A673 (cell line): ENCODE data around the gene SLIT3. TPM values are rescaled to one million over a fixed set of nuclear protein-coding genes. Genes with fewer than 3 reads are reported as not detected.

ENCODE experiments used
- BruUV-seq: library from RNA; stranded (reverse); fragments of 400-500 nt; replicated peaks from 2 replicates; lab custom pipeline; 2021; lab: Mats Ljungman, UMichigan
- CTCF ChIA-PET: fragments of 300-600 bp; sonication (Branson Sonifier 250); formaldehyde crosslinking; loops from one replicate; lab custom pipeline; 2022; ENCODE audit warnings: antibody characterized with exemption; lab: Charles Lee
- POLR2A ChIA-PET: fragments of 300-600 bp; sonication (Branson Sonifier 250); formaldehyde crosslinking; loops from one replicate; lab custom pipeline; 2022; ENCODE audit warnings: antibody characterized with exemption; ENCODE audit not compliant: low non-redundant PET; lab: Charles Lee
- DNase-seq: peaks from one replicate; pipeline ENCODE4 v3.0.0-alpha.2; 2015; ENCODE audit warnings: low spot score
- H3K27ac ChIP-seq: fragments of 200-600 bp; sonication (generic); 2 replicates; pipeline ENCODE4 v1.5.1; 2016; ENCODE audit warnings: mixed run types, low read depth, mild to moderate bottlenecking, mixed read lengths, antibody characterized with exemption, low read length; ENCODE audit not compliant: poor library complexity, severe bottlenecking
- H3K27me3 ChIP-seq: fragments of 200-600 bp; sonication (generic); replicated peaks from 2 replicates; pipeline ENCODE4 v1.6.1; 2017; ENCODE audit warnings: mixed run types, low read depth, mild to moderate bottlenecking, mixed read lengths, antibody characterized with exemption, low read length; ENCODE audit not compliant: insufficient read depth, poor library complexity
- H3K36me3 ChIP-seq: fragments of 200-600 bp; sonication (generic); 2 replicates; pipeline ENCODE4 v1.6.1; 2016; ENCODE audit warnings: mixed run types, mild to moderate bottlenecking, mixed read lengths, antibody characterized with exemption, low read length; ENCODE audit not compliant: insufficient read depth, poor library complexity, severe bottlenecking
- H3K4me1 ChIP-seq: fragments of 200-600 bp; sonication (generic); 2 replicates; pipeline ENCODE4 v1.6.1; 2017; ENCODE audit warnings: mixed run types, mild to moderate bottlenecking, mixed read lengths, antibody characterized with exemption, low read length; ENCODE audit not compliant: insufficient read depth, poor library complexity, severe bottlenecking
- H3K4me3 ChIP-seq: fragments of 200-600 bp; sonication (generic); 2 replicates; pipeline ENCODE4 v1.5.1; 2016; ENCODE audit warnings: low read depth, mixed run types, mild to moderate bottlenecking, mixed read lengths, low read length; ENCODE audit not compliant: poor library complexity, severe bottlenecking
- H3K9me3 ChIP-seq: fragments of 200-600 bp; sonication (generic); 2 replicates; pipeline ENCODE4 v1.6.1; 2016; ENCODE audit warnings: mixed run types, low read depth, mild to moderate bottlenecking, mixed read lengths, antibody characterized with exemption, low read length; ENCODE audit not compliant: poor library complexity, severe bottlenecking
- CTCF ChIP-seq: fragments of 300-800, 200-600 bp; sonication (generic); conservative IDR thresholded peaks from 2 replicates; pipeline ENCODE4 v1.5.1; 2017; ENCODE audit warnings: low read depth, mild to moderate bottlenecking, antibody characterized with exemption, low read length, moderate library complexity, mixed read lengths
- EZH2 ChIP-seq: fragments of 200-600 bp; sonication (generic); IDR thresholded peaks from 2 replicates; pipeline ENCODE4 v1.6.1; 2017; ENCODE audit warnings: borderline replicate concordance, low read depth, mild to moderate bottlenecking, mixed read lengths, antibody characterized with exemption, low read length; ENCODE audit not compliant: poor library complexity, severe bottlenecking
- intact Hi-C: fragments of 100-400 bp; cut with micrococcal nuclease; formaldehyde crosslinking; loops from one replicate; pipeline ENCODE4 v1.10.0; 2022; ENCODE audit not compliant: unreplicated experiment
- total RNA-seq: library from RNA; stranded (reverse); gene quantifications from 2 replicates; pipeline ENCODE4 v1.2.3, GENCODE V29; 2021

SLIT3 gene
- total RNA-seq, 1 experiment from 2014 or later, result not detected

- no peaks in the 10 kb centered on the region for H3K4me1 ChIP-seq
- TF ChIP-seq CTCF (no peak), EZH2 (no peak)
- no peak overlapping the region for H3K4me3 ChIP-seq
- no peaks in the 10 kb centered on the region for H3K36me3 ChIP-seq
- BruUV-seq, result no TSS peak
- no peaks in the 10 kb centered on the region for H3K9me3 ChIP-seq
- peaks cover 21% of the 10 kb centered on the region for H3K27me3 ChIP-seq
- DNase-seq, result no peak
- POLR2A ChIA-PET, result no interaction called here
- no peak overlapping the region for H3K27ac ChIP-seq
- intact Hi-C loops, result no loop called here
- CTCF ChIA-PET, result no interaction called here
Measured at GRCh38 chr5:168756453-168757391, 544.2 kb downstream of the SLIT3 start.

GRCh38 chr5:168755548-168756093 is 545.3 kb downstream of the SLIT3 start:
- BruUV-seq, result no TSS peak
- CTCF ChIA-PET, result no interaction called here
- POLR2A ChIA-PET, result no interaction called here

GRCh38 chr5:168753691-168754254 is 547.2 kb downstream of the SLIT3 start:
- ChIA-PET CTCF (no interaction called here), POLR2A (no interaction called here)
- H3K4me3 ChIP-seq, result no peak overlapping the region
- H3K9me3 ChIP-seq, result no peaks in the 10 kb centered on the region
- no peak overlapping the region for H3K27ac ChIP-seq
- DNase-seq, result no peak
- TF ChIP-seq EZH2, result no peak
- no peak for TF ChIP-seq CTCF
- intact Hi-C loops, result no loop called here
- H3K36me3 ChIP-seq, result no peaks in the 10 kb centered on the region
- peaks cover 25% of the 10 kb centered on the region for H3K27me3 ChIP-seq
- no TSS peak for BruUV-seq
- no peaks in the 10 kb centered on the region for H3K4me1 ChIP-seq

More at GRCh38 chr5:168755548-168756093, 545.3 kb downstream of the SLIT3 start:
- peaks cover 23% of the 10 kb centered on the region for H3K27me3 ChIP-seq
- H3K9me3 ChIP-seq, result no peaks in the 10 kb centered on the region
- no peak for DNase-seq
- intact Hi-C loops, result no loop called here
- H3K4me3 ChIP-seq, result no peak overlapping the region
- TF ChIP-seq EZH2 (no peak), CTCF (no peak)
- H3K27ac ChIP-seq, result no peak overlapping the region
- no peaks in the 10 kb centered on the region for H3K36me3 ChIP-seq
- H3K4me1 ChIP-seq, result no peaks in the 10 kb centered on the region
